Stimulated activated CD4-positive, alpha-beta T cell treated with anti-CD3 and anti-CD28 coated beads, TNF-alpha, amount 100 ng/mL, for 48 hours (primary cell): Measurements from ENCODE around the gene ATXN1L.
A peak's percentile ranks its signal among the peaks of the same experiment; 100 is the strongest.
"Not testable (repeated sequence)": the region's sequence is repeated elsewhere in the genome, so short reads cannot be mapped to it uniquely, and the experiment has no call there.

Experiments
- DNase-seq, 3 donors: peaks; one replicate each; pipeline ENCODE4 v3.0.0-alpha.2; 2020; ENCODE audit warnings: low read depth in 3 of 3

ATXN1L gene

DNA sequence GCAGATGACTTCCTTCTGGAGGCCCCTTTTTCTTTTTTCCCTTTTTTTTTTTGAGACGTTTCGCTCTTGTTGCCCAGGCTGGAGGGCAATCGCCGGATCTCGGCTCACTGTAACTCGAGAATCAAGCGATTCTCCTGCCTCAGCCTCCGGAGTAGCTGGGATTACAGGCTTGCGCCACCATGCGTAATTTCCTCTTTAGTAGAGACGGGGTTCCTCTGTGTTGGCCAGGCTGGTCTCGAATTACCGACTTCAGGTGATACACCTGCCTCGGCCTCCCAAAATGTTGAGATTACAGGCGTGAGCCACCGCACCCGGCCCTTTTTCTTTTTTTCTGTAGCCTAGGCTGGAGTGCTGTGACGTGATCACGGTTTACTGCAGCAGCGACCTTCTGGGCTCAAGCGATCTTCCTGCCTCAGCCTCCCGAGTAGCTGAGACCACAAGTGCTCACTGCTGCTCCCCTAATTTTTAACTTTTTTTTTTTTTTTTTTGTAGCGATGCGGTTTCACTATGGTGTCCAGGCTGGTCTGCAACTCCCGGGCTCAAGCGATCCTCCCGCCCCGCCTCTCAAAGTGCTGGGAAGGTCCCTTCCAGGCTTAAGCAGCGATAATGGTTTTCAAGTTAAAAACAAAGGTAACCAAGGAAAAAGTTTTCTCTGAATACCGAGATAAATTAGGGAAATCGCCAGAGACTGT is 48.6 kb downstream of the ATXN1L start:
- peak in 1 of 3 donors; percentile 19 for DNase-seq

DNA sequence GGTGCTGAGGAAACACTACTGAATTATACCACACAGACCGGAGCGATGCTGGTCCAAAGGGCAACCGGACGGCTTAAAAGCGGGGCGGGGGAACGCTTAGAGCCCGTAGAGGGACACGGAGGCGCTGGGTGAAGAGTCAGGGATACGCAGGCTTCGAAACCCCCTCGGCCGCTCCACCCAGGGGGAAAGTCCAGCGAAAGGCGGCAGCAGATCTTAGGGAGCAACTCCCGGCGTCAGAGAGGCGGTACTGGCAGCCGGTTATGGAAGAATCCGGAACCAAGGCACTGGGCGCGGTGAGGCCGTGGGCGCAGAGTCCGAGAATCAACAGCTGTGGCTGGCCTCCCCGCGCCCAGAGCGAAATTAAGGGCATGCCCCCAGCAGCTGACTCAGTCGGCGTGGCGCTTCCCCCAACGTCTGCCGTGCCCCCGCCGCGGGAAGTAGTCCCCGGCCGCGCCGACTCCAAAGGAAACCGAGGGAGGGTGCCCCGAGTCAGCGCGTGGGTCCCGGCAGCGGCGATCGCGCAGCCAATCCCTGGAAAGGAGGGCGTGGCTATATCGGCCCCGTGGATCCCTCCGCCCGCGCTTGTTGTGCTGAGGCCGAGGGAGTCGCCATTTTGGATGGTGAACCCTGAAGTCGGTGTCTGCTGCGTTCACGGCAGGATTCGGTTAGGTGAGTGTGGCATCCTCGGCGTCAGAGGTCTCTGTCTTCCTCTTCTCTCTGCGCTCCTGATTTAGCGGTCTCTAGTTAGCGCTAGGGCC is 49.3 kb downstream of the ATXN1L start, which contains the start of gene IST1:
TSS of gene IST1 (plus strand) at position 611 of the 758 bp plus-strand sequence. CDS start 20,110 bp downstream, outside the sequence.
- peak; percentile 97 to 98 (median 97) for DNase-seq

DNA sequence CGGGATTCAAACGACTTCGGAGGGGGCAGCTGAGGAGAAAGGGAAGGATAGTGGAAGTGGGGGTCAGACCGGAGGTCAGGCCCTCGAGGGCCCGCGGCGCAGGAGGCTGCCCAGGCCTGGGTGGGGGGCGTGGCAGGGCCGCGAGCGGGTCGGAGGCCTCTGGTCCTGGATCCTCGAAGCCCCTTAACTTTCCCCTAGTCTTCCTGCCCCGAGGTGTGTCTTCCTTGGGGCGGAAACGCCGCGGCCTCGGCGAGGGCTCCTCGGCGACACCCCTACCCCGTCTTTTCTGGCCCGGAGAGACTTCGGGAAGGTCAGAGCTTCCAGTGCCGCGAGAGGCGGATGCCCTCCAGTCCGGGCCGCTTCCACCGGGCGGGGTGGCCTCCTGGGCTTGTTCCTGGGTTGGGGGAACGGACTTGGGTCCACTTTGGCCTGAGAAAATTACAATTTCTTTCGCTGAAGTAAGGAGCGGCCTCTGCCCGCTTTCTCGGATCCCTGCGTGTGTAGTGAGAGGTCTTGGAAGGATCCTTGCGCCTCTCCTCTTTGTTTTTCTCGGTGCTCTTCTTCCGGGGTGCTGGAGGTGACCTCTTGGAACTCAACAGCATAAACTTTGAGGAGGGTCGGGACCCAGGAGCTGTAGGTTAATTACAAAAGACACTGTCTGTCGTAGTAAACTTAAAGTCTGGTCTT is 50.0 kb downstream of the ATXN1L start:
- DNase-seq, result peak in 2 of 3 donors; percentile 6 to 19

DNA sequence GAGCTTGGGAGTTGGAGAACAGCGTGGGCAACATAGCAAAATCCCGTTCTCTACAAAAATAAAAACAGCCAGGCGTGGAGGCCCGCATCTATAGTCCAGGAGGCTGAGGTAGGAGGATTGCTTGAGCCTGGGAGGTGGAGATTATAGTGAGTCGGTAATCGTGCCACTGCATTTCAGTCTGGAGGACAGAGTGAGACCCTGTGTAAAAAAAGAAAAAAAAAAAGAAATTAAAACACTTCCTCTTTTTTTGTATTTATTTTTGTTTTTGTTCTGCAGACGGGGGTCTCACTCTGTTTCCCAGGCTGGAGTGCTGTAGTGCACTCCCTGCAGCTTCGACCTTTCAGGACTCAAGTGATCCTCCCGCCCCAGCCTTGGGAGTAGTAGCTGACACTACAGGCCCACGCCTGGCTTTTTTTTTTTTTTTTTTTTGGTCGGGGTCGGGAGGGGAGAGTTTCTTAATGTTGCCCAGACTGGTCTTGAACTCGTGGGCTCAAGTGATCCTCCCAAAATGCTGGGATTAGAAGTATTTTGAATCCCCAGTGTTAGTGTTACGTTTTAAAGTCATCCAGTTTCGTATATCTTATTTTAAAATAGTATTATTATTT is 51.1 kb downstream of the ATXN1L start:
- DNase-seq, result no peak

DNA sequence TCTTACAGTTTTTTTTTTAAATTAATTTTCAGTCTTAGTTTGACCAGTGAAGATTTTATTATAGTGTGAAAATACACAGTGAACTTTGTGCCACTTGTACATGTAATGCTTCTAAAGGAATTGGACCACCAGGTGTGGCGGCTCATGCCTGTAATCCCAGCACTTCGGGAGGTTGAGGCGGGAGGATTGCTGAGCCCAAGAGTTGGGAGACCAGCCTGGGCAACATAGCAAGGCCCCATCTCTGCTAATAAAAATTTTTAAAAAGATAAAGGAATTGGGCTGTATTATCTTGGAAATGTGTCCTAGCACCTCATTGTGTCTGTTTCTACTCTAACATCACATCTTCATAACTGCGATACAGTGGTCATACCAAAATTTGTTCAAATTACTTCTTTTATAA is 53.4 kb downstream of the ATXN1L start:
- DNase-seq, result no peak

DNA sequence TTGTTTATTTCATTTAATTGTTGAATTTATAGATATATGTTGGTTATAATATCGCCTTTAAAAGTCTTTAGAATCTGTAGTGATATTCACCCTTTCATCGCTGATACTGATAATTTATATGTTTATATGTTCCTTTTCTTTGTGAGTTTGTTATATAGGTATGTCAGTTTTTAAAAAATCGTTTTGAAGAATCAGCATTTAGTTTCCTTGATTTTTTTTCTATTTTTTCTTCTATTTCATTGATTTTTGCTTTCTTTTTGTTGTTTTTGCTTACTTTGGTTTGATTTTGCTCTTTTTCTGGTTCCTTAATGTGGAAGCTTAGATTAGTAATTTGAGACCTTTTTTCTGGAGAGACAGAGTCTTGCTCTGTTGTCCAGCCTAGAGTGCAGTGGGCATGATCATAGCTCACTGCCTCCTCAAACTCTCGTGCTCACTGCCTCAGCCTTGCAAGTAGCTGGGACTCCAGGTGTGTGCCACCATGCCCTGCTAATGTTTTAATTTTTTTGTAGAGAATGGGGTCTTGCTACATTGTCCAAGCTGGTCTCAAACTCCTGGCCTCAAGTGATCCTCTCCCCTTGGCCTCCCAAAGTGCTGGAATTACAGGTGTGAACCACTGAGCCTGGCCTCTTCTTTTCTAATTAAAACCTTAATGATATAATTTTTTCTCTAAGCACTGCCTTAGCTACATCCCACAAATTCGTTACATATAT is 57.0 kb downstream of the ATXN1L start:
- no peak for DNase-seq

DNA sequence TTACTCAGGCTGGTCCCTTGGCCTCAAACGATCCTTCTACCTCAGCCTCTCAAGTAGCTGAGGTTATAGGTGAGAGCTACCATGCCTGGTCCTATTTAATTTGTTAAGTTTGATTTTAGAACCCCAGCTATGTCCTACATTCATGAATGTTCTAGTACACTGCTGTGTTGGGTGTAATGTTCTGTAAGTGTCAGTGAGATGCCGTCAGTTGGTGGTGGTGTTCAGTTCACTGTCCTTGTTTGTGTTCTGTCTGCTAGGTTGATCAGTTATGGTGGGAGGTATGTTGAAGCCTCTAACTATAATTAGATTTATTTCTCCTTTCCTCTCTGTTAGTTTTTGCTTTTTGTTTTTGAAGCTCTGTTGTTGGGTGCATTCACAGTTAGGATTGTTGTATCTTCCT is 57.8 kb downstream of the ATXN1L start:
- no peak for DNase-seq

DNA sequence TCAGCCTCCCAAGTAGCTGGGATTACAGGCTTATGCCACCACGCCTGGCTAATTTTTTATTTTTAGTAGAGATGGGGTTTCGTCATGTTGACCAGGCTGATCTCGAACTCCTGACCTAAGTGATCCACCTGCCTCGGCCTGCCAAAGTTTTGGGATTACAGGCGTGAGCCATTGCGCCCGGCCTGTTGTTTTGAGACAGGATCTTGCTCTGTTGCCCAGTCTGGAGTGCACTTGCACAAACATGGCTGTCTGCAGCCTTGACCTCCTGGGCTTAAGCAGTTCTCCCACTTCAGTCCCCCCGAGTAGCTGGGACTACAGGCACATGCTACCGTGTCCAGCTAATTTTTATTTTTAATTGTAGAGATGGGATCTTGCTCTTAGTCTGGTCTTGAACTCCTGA is 58.5 kb downstream of the ATXN1L start:
- DNase-seq, result no peak

DNA sequence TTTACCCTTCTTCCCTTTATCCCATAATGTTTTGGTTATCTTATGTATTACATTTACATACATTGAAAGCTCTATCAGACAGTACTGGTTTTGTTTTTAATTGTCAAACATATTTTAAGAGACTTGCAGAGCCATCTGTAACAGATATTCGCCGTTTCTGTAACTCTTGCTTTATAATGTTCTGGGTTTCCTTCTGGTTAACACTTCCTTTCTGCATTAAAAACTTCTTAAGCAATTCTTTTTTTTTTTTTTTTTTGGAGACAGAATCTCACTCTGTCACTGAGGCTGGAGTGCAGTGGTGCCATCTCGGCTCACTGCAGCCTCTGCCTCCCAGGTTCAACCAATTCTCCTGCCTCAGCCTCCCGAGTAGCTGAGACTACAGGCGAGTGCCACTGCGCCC is 60.0 kb downstream of the ATXN1L start:
- DNase-seq, result not testable (repeated sequence)
